HepG2 (cell line): ENCODE data around the gene TAF13. TPM values are rescaled to one million over a fixed set of nuclear protein-coding genes. Genes with fewer than 3 reads are reported as not detected.
A peak's percentile ranks its signal among the peaks of the same experiment; 100 is the strongest.

Experiments
- CAMTA2 ChIP-seq: sonication (generic); formaldehyde crosslinking; IDR thresholded peaks from 2 replicates; pipeline ENCODE4 v1.4.0; 2020; ENCODE audit warnings: mild to moderate bottlenecking, missing genetic modification reagents, borderline replicate concordance
- CEBPB ChIP-seq: IDR thresholded peaks from 2 replicates; pipeline ENCODE4 v1.6.1; 2011; ENCODE audit warnings: low read depth, low read length, improper control_type of control experiment, borderline replicate concordance
- CENPT ChIP-seq: sonication (generic); formaldehyde crosslinking; IDR thresholded peaks from 2 replicates; pipeline ENCODE4 v1.8.0; 2022; ENCODE audit warnings: low read depth, mild to moderate bottlenecking, moderate library complexity, missing genetic modification reagents
- MEIS1 ChIP-seq: sonication (generic); formaldehyde crosslinking; IDR thresholded peaks from 2 replicates; pipeline ENCODE4 v1.9.0; 2021; ENCODE audit warnings: mild to moderate bottlenecking, missing genetic modification reagents, moderate library complexity, borderline replicate concordance
- NFE2 ChIP-seq: sonication (generic); formaldehyde crosslinking; IDR thresholded peaks from 2 replicates; pipeline ENCODE4 v1.4.0; 2020; ENCODE audit warnings: missing genetic modification reagents
- ZNF382 ChIP-seq: sonication (generic); formaldehyde crosslinking; IDR thresholded peaks from 2 replicates; pipeline ENCODE4 v1.5.0; 2020; ENCODE audit warnings: missing genetic modification reagents, mild to moderate bottlenecking, borderline replicate concordance
- ZNF558 ChIP-seq: sonication (generic); formaldehyde crosslinking; IDR thresholded peaks from 2 replicates; pipeline ENCODE4 v1.9.0; 2022; ENCODE audit warnings: mild to moderate bottlenecking, missing genetic modification reagents, borderline replicate concordance
- ZNF720 ChIP-seq: sonication (generic); formaldehyde crosslinking; IDR thresholded peaks from 2 replicates; pipeline ENCODE4 v1.4.0; 2020; ENCODE audit warnings: missing genetic modification reagents
- ZNF746 ChIP-seq: sonication (generic); formaldehyde crosslinking; IDR thresholded peaks from 2 replicates; pipeline ENCODE4 v1.8.0; 2022; ENCODE audit warnings: mild to moderate bottlenecking, missing genetic modification reagents
- polyA plus RNA-seq, 8 experiments: library from polyadenylated mRNA; depleted of rRNA in 3 of 8; stranded (reverse) in 7 of 8; unstranded in 1 of 8; fragments of >200 nt; fragmentation: Illumina TruSeq in 4 of 8; extraction: Trizol in 4 of 8; gene quantifications; 2 replicates each; pipeline versions ENCODE4 v1.2.1 to v1.2.3, GENCODE V29; 2011 to 2016; ENCODE audit warnings: low read depth in 4 of 8, missing spikeins in 1 of 8, mixed read lengths in 1 of 8; ENCODE audit not compliant: insufficient read depth in 1 of 8
- total RNA-seq, 5 experiments: library from RNA; depleted of rRNA; stranded (reverse); fragments of >200 nt; fragmentation: Illumina TruSeq; extraction: Trizol; gene quantifications; 2 replicates each; pipeline ENCODE4 v1.2.3, GENCODE V29; 2016; ENCODE audit warnings: low read depth in 1 of 5
- TF ChIP-seq, protein P1 (sequence below): sonication (generic); formaldehyde crosslinking; IDR thresholded peaks from 2 replicates; pipeline ENCODE4 v1.4.0; 2020; ENCODE audit warnings: missing genetic modification reagents, borderline replicate concordance
- TF ChIP-seq, protein P2 (sequence below): sonication (generic); formaldehyde crosslinking; IDR thresholded peaks from 2 replicates; pipeline ENCODE4 v1.5.0; 2020; ENCODE audit warnings: missing genetic modification reagents
- TF ChIP-seq, protein P3 (sequence below): IDR thresholded peaks from 2 replicates; pipeline ENCODE4 v1.6.1; 2016; ENCODE audit warnings: missing compliant biosample characterization, missing genetic modification reagents, borderline replicate concordance
- TF ChIP-seq, protein P4 (sequence below): sonication (generic); formaldehyde crosslinking; IDR thresholded peaks from 2 replicates; pipeline ENCODE4 v1.9.0; 2021; ENCODE audit warnings: missing genetic modification reagents, mild to moderate bottlenecking, borderline replicate concordance
- TF ChIP-seq, protein P5 (sequence below): sonication (generic); formaldehyde crosslinking; IDR thresholded peaks from 2 replicates; pipeline ENCODE4 v1.5.1; 2020; ENCODE audit warnings: mild to moderate bottlenecking, moderate library complexity, missing genetic modification reagents
- TF ChIP-seq, protein P6 (sequence below): IDR thresholded peaks from 2 replicates; pipeline ENCODE4 v1.6.1; 2016; ENCODE audit warnings: low read depth
- TF ChIP-seq, protein P7 (sequence below): sonication (generic); formaldehyde crosslinking; IDR thresholded peaks from 2 replicates; pipeline ENCODE4 v1.4.0; 2020; ENCODE audit warnings: missing genetic modification reagents
- TF ChIP-seq, protein P8 (sequence below): sonication (generic); IDR thresholded peaks from 2 replicates; pipeline ENCODE4 v1.6.1; 2016; ENCODE audit warnings: low read depth, borderline replicate concordance

The TAF13 gene
- total and polyA plus RNA-seq, 2 of the 13 experiments (the other 11 are each of a cell fraction or from before 2014, with no cell fraction given): 11.5 to 36.3 TPM

DNA sequence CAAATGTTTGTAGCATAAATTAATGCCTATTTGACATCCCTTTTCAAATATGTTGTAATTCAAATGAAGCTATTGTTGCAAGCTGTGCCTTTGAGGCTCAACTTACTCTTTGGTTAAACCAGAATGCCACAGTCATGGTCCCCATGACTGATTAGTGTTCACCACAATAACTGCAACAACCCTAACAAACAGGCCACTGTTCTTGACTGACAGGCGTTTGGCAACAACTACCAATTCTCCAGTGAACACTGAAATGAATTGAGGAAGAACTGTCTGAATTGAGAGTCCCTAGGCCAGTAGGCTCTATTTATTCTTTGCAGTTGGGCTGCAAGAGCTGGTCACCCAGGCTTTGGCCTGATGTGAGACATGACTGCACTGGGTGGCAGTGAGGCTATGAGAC, 8.1 kb upstream of the TAF13 start (continued):
- TF ChIP-seq, protein P1, sequence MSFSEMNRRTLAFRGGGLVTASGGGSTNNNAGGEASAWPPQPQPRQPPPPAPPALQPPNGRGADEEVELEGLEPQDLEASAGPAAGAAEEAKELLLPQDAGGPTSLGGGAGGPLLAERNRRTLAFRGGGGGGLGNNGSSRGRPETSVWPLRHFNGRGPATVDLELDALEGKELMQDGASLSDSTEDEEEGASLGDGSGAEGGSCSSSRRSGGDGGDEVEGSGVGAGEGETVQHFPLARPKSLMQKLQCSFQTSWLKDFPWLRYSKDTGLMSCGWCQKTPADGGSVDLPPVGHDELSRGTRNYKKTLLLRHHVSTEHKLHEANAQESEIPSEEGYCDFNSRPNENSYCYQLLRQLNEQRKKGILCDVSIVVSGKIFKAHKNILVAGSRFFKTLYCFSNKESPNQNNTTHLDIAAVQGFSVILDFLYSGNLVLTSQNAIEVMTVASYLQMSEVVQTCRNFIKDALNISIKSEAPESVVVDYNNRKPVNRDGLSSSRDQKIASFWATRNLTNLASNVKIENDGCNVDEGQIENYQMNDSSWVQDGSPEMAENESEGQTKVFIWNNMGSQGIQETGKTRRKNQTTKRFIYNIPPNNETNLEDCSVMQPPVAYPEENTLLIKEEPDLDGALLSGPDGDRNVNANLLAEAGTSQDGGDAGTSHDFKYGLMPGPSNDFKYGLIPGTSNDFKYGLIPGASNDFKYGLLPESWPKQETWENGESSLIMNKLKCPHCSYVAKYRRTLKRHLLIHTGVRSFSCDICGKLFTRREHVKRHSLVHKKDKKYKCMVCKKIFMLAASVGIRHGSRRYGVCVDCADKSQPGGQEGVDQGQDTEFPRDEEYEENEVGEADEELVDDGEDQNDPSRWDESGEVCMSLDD (CRISPR knock-in tag): no peak
- TF ChIP-seq ZNF746 (CRISPR knock-in tag) (no peak), ZNF720 (CRISPR knock-in tag) (no peak), CENPT (no peak), NFE2 (no peak), ZNF382 (CRISPR knock-in tag) (no peak), CAMTA2 (CRISPR knock-in tag) (no peak), CEBPB (peak; percentile 28; the same call in 1 of the 2 replicates), MEIS1 (CRISPR knock-in tag) (no peak), ZNF558 (CRISPR knock-in tag) (no peak)
- TF ChIP-seq, protein P2, sequence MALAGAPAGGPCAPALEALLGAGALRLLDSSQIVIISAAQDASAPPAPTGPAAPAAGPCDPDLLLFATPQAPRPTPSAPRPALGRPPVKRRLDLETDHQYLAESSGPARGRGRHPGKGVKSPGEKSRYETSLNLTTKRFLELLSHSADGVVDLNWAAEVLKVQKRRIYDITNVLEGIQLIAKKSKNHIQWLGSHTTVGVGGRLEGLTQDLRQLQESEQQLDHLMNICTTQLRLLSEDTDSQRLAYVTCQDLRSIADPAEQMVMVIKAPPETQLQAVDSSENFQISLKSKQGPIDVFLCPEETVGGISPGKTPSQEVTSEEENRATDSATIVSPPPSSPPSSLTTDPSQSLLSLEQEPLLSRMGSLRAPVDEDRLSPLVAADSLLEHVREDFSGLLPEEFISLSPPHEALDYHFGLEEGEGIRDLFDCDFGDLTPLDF: no peak
- TF ChIP-seq, protein P3, sequence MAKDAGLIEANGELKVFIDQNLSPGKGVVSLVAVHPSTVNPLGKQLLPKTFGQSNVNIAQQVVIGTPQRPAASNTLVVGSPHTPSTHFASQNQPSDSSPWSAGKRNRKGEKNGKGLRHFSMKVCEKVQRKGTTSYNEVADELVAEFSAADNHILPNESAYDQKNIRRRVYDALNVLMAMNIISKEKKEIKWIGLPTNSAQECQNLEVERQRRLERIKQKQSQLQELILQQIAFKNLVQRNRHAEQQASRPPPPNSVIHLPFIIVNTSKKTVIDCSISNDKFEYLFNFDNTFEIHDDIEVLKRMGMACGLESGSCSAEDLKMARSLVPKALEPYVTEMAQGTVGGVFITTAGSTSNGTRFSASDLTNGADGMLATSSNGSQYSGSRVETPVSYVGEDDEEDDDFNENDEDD (CRISPR knock-in tag): no peak
- TF ChIP-seq, protein P4, sequence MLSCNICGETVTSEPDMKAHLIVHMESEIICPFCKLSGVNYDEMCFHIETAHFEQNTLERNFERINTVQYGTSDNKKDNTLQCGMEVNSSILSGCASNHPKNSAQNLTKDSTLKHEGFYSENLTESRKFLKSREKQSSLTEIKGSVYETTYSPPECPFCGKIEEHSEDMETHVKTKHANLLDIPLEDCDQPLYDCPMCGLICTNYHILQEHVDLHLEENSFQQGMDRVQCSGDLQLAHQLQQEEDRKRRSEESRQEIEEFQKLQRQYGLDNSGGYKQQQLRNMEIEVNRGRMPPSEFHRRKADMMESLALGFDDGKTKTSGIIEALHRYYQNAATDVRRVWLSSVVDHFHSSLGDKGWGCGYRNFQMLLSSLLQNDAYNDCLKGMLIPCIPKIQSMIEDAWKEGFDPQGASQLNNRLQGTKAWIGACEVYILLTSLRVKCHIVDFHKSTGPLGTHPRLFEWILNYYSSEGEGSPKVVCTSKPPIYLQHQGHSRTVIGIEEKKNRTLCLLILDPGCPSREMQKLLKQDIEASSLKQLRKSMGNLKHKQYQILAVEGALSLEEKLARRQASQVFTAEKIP (CRISPR knock-in tag): no peak
- TF ChIP-seq, protein P5, sequence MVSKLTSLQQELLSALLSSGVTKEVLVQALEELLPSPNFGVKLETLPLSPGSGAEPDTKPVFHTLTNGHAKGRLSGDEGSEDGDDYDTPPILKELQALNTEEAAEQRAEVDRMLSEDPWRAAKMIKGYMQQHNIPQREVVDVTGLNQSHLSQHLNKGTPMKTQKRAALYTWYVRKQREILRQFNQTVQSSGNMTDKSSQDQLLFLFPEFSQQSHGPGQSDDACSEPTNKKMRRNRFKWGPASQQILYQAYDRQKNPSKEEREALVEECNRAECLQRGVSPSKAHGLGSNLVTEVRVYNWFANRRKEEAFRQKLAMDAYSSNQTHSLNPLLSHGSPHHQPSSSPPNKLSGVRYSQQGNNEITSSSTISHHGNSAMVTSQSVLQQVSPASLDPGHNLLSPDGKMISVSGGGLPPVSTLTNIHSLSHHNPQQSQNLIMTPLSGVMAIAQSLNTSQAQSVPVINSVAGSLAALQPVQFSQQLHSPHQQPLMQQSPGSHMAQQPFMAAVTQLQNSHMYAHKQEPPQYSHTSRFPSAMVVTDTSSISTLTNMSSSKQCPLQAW (CRISPR knock-in tag): no peak
- TF ChIP-seq, protein P6, sequence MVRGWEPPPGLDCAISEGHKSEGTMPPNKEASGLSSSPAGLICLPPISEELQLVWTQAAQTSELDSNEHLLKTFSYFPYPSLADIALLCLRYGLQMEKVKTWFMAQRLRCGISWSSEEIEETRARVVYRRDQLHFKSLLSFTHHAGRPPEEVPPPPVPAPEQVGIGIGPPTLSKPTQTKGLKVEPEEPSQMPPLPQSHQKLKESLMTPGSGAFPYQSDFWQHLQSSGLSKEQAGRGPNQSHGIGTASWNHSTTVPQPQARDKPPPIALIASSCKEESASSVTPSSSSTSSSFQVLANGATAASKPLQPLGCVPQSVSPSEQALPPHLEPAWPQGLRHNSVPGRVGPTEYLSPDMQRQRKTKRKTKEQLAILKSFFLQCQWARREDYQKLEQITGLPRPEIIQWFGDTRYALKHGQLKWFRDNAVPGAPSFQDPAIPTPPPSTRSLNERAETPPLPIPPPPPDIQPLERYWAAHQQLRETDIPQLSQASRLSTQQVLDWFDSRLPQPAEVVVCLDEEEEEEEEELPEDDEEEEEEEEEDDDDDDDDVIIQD (CRISPR knock-in tag): no peak
- TF ChIP-seq, protein P7, sequence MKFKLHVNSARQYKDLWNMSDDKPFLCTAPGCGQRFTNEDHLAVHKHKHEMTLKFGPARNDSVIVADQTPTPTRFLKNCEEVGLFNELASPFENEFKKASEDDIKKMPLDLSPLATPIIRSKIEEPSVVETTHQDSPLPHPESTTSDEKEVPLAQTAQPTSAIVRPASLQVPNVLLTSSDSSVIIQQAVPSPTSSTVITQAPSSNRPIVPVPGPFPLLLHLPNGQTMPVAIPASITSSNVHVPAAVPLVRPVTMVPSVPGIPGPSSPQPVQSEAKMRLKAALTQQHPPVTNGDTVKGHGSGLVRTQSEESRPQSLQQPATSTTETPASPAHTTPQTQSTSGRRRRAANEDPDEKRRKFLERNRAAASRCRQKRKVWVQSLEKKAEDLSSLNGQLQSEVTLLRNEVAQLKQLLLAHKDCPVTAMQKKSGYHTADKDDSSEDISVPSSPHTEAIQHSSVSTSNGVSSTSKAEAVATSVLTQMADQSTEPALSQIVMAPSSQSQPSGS (CRISPR knock-in tag): no peak
- TF ChIP-seq, protein P8, sequence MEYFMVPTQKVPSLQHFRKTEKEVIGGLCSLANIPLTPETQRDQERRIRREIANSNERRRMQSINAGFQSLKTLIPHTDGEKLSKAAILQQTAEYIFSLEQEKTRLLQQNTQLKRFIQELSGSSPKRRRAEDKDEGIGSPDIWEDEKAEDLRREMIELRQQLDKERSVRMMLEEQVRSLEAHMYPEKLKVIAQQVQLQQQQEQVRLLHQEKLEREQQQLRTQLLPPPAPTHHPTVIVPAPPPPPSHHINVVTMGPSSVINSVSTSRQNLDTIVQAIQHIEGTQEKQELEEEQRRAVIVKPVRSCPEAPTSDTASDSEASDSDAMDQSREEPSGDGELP: no peak
